ENCODE data around the gene PLPPR1. TPM values are rescaled to one million over a fixed set of nuclear protein-coding genes. Genes with fewer than 3 reads are reported as not detected.

Gene PLPPR1
- polyA plus RNA-seq, 1 donor from 2014 or later = 157 TPM

- no peaks in the 10 kb centered on the region for H3K36me3 ChIP-seq (ENCODE audit: insufficient read depth, low read length)
- no peak overlapping the region for H3K4me2 ChIP-seq (ENCODE audit: low read length)
- no peak overlapping the region for H3K27ac ChIP-seq (ENCODE audit: low read length)
- no peaks in the 10 kb centered on the region for H4K20me1 ChIP-seq (ENCODE audit: insufficient read depth)
- H3K27me3 ChIP-seq (ENCODE audit: insufficient read depth, low read depth, low read length) = no peaks in the 10 kb centered on the region
- H2AFZ ChIP-seq (ENCODE audit: low read depth, low read length) = no peak overlapping the region
- H3K9me2 ChIP-seq (ENCODE audit: insufficient read depth, low read length) = no peaks in the 10 kb centered on the region
- no peaks in the 10 kb centered on the region for H3K9me3 ChIP-seq (ENCODE audit: low read length)
- H3K9ac ChIP-seq (ENCODE audit: low read length) = no peak overlapping the region
- TF ChIP-seq EP300 (conservative IDR thresholded peaks at IDR 0.05; ENCODE audit: poor library complexity, severe bottlenecking) (no peak), MXI1 (conservative IDR thresholded peaks at IDR 0.05; ENCODE audit: poor library complexity, severe bottlenecking) (no peak), REST (IDR thresholded peaks at IDR 0.05; ENCODE audit: borderline replicate concordance) (no peak), SMC3 (conservative IDR thresholded peaks at IDR 0.05; ENCODE audit: poor library complexity) (no peak), EZH2 (IDR thresholded peaks at IDR 0.05; ENCODE audit: borderline replicate concordance, insufficient read depth, low read length, poor library complexity, severe bottlenecking) (no peak), CTCF (IDR thresholded peaks at IDR 0.05; ENCODE audit: poor library complexity, severe bottlenecking) (no peak), POLR2AphosphoS5 (IDR thresholded peaks at IDR 0.05) (no peak), TAF1 (IDR thresholded peaks at IDR 0.05; ENCODE audit: low read depth) (no peak), RAD21 (conservative IDR thresholded peaks at IDR 0.05) (no peak)
- no peaks in the 10 kb centered on the region for H3K79me2 ChIP-seq (replicated peaks; ENCODE audit: insufficient read depth, low read length)
- H3K4me3 ChIP-seq (ENCODE audit: low read length) = no peak overlapping the region
- H3F3A ChIP-seq (ENCODE audit: insufficient read depth, low read length, poor library complexity, severe bottlenecking) = no peaks in the 10 kb centered on the region
These were observed 191.8 kb downstream of the PLPPR1 start for GRCh38 chr9:101220341-101220740.

- H3K9ac ChIP-seq (ENCODE audit: low read length) = no peak overlapping the region
- no peaks in the 10 kb centered on the region for H3K36me3 ChIP-seq (ENCODE audit: insufficient read depth, low read length)
- no peak for TF ChIP-seq REST (IDR thresholded peaks at IDR 0.05; ENCODE audit: borderline replicate concordance)
- no peak for TF ChIP-seq EP300 (conservative IDR thresholded peaks at IDR 0.05; ENCODE audit: poor library complexity, severe bottlenecking)
- TF ChIP-seq SMC3 (conservative IDR thresholded peaks at IDR 0.05; ENCODE audit: poor library complexity) = no peak
- TF ChIP-seq CTCF (IDR thresholded peaks at IDR 0.05; ENCODE audit: poor library complexity, severe bottlenecking) = no peak
- TF ChIP-seq EZH2 (IDR thresholded peaks at IDR 0.05; ENCODE audit: borderline replicate concordance, insufficient read depth, low read length, poor library complexity, severe bottlenecking) = no peak
- no peak for TF ChIP-seq POLR2AphosphoS5 (IDR thresholded peaks at IDR 0.05)
- no peak overlapping the region for H3K4me3 ChIP-seq (ENCODE audit: low read length)
- H3F3A ChIP-seq (ENCODE audit: insufficient read depth, low read length, poor library complexity, severe bottlenecking) = no peaks in the 10 kb centered on the region
- H3K4me2 ChIP-seq (ENCODE audit: low read length) = no peak overlapping the region
- no peak overlapping the region for H2AFZ ChIP-seq (ENCODE audit: low read depth, low read length)
- no peaks in the 10 kb centered on the region for H4K20me1 ChIP-seq (ENCODE audit: insufficient read depth)
- no peaks in the 10 kb centered on the region for H3K9me3 ChIP-seq (ENCODE audit: low read length)
- H3K27me3 ChIP-seq (ENCODE audit: insufficient read depth, low read depth, low read length) = no peaks in the 10 kb centered on the region
- no peaks in the 10 kb centered on the region for H3K79me2 ChIP-seq (replicated peaks; ENCODE audit: insufficient read depth, low read length)
- no peak overlapping the region for H3K27ac ChIP-seq (ENCODE audit: low read length)
- no peaks in the 10 kb centered on the region for H3K9me2 ChIP-seq (ENCODE audit: insufficient read depth, low read length)
These were observed 196.7 kb downstream of the PLPPR1 start for GRCh38 chr9:101225271-101225670.

Measured in neural cell (in vitro differentiated cells).